CD4-positive, alpha-beta T cell treated with Interferon gamma for 1 hour (primary cell): ENCODE data around the gene ZHX3.
"Not testable (repeated sequence)": the region's sequence is repeated elsewhere in the genome, so short reads cannot be mapped to it uniquely, and the experiment has no call there.

Experiments
- DNase-seq: peaks from one replicate; pipeline ENCODE4 v3.0.0-alpha.2; 2020

The ZHX3 gene

GRCh38 chr20:41248368-41249024 lies 69.0 kb downstream of the ZHX3 start:
- DNase-seq: no peak

DNA sequence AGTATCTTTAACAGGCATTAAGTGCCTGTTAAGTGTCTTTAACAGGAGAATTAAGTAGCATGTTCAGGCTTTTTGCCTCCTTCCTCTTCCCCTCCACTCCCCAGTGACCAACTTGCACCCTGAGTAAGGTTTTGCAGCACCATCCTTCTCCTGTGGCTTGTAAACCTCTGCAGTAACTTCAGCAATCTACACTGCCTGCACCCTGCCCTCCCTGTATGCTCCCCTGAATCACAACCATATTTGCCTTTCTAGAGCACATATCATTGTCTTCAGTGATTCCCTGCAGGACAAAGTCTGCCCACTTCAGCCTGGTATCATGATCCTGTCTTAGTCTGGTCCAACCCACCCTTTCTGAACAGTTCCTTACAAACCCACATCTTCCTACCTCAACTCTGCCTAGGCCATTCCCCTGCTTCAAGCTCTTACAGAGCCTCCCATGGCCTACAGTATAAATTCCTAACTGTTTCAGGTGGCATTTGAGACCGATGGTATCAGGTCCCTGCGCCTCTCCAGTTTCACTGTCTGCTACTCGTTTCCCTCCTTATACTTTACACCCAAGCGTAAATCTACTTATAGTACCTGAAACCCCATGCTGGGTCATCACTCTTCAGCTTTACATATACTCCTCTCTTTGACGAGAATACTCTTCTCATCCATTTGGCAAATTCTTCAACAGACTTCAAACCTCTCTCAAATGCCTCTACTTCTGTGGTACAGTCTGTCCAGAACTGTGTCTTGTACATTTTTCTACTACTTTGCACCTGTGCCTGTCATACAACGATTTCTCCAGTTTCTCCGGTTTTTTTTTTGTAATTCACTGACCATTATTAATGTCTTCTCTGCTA lies 69.8 kb downstream of the ZHX3 start:
- DNase-seq: no peak

- DNase-seq: no peak
Measured at GRCh38 chr20:41245086-41245707, 72.3 kb downstream of the ZHX3 start.

- no peak for DNase-seq
Measured at GRCh38 chr20:41242807-41243206, 74.7 kb downstream of the ZHX3 start.

- DNase-seq: no peak
Measured at GRCh38 chr20:41242352-41242751, 75.2 kb downstream of the ZHX3 start.

DNA sequence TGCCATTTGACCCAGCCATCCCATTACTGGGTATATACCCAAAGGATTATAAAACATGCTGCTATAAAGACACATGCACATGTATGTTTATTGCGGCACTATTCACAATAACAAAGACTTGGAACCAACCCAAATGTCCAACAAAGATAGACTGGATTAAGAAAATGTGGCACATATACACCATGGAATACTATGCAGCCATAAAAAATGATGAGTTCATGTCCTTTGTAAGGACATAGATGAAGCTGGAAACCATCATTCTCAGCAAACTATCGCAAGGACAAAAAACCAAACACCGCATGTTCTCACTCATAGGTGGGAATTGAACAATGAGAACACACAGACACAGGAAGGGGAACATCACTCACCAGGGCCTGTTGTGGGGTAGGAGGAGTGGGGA lies 80.3 kb downstream of the ZHX3 start:
- DNase-seq: not testable (repeated sequence)

DNA sequence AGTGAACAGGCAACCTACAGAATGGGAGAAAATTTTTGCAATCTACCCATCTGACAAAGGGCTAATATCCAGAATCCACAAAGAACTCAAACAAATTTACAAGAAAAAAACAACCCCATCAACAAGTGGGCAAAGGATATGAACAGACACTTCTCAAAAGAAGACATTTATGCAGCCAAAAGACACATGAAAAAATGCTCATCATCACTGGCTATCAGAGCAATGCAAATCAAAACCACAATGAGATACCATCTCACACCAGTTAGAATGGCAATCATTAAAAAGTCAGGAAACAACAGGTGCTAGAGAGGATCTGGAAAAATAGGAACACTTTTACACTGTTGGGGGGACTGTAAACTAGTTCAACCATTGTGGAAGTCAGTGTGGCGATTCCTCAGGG lies 80.7 kb downstream of the ZHX3 start:
- DNase-seq: not testable (repeated sequence)

DNA sequence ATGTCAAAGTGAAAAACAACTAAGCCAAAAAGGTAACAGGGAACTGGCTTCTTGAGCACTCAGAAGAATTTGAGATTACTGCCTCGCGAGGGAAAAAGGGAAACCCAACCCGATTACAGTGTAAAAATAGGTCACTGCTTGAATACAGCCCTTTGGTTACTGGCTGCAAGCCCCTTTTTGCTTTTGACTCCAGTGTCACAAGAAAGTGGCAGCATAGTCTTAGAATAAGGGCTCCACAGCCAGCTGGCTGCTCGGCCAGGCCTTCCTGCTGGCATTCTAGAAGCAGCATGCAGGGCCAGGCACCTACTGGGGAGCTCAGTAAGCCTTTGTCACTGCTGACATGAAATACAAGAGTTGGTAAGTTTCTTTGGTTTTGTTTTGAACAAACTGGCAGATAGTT lies 83.0 kb downstream of the ZHX3 start:
- DNase-seq: no peak

DNA sequence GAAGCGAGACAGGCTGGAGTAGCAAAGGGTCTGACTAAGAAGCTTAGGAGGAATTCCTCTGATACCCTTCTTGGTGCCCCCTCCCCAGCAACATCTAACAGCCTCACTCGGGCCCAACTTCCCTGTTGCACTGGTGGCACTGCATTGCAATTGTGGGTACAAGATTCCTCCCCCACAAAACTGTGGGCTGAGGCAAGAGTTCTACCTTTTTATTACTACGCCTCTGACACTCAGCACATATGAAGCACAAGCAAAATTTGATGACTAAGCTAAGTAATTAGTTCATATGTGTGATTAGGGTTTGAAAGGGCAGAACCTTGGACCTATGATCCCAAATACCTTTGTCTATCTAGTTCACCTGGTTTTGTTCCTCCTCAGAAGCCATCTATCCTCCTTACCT lies 83.5 kb downstream of the ZHX3 start:
- no peak for DNase-seq

- DNase-seq: no peak
Measured at GRCh38 chr20:41232973-41233926, 84.3 kb downstream of the ZHX3 start.

DNA sequence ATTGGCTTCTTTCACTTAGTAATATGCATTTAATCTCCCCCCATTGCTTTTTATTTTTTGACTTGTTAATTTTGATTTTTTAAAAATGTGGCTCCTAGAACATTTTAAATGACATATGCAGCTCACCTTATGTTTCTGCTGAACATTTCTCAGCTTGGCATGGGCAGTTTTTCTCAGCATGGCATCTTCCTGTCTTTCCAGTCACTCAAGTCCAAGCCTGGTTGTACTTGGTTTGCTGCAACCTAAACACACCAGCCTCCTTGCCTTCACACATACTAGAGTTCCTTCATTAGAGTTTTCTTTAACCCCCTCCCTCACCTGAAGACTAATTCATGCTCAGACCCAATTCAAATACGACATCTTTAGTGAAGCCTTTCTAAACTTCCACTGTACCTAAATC lies 86.4 kb downstream of the ZHX3 start:
- DNase-seq: no peak

DNA sequence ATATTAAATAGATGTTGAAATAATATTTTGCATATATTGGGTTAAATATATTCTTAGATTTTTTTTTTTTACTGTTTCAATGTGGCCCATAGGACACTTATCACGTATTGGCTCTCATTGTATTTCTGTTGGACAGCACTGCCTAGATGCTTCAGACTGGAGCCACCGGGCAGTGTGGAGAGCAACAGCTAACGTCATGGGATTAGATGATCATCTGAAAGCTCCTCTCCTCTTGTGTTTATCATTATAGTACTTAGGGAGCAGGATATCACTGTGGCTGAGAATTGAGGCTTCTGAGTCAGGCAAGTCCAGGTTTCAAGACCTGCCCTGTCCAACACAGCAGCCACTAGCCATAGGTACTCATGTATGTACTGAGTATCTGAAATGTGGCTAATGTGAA lies 87.4 kb downstream of the ZHX3 start:
- DNase-seq: no peak

GRCh38 chr20:41229259-41229658 lies 88.3 kb downstream of the ZHX3 start:
- DNase-seq: no peak

DNA sequence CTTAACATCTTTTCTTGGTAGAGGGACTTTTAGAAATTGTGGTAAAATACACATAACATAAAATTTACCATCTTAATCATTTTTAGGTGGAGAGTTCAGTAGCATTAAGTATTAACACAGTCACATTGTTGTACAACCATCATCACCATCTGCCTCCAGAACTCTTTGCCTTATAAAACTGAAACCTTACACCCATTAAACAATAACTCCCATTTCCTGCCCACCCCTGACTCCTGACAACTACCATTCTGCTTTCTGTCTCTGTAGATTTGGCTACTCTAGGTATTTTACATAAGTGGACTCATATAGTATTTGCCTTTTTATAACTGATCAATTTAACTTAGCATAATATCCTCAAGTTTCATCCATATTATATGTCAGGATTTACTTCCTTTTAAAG lies 88.7 kb downstream of the ZHX3 start:
- DNase-seq: no peak

DNA sequence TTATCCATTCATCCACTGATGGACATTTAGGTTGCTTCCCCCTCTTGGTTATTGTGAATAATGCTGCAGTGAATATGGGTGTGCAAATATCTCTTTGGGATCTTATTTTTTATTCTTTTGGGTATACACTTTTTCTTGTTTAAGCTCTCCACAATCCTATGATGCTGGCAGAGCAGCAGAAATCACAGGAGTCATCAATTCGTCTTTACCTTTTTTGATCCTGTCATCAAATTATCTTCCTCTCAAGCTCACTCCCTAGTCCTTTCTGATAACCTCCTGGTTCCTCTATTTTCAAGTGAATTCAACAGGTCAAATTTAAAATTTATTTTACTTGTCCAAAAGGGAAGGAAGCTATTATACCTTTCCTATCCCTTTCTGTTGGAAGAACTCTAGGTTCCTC lies 91.1 kb downstream of the ZHX3 start:
- DNase-seq: no peak

GRCh38 chr20:41225091-41225490 lies 92.4 kb downstream of the ZHX3 start:
- DNase-seq: no peak

DNA sequence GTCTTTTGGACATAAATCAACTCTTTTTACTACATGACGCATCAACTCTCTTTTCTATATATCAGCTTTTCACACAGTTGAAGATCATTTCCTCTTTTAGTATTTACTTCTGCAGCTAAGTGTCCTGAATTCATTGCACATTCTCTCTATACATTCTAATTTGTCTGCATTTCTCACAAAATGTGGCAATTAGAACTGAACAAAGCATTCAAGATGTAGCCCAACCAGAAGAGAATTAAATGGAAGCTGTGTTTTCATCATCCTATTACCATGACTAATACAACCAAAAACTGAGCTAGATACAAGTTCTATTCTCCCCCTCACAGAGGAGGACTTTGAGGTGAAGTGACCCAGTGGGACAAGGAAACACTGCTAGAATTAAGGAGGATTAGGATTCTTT lies 93.2 kb downstream of the ZHX3 start:
- DNase-seq: no peak

DNA sequence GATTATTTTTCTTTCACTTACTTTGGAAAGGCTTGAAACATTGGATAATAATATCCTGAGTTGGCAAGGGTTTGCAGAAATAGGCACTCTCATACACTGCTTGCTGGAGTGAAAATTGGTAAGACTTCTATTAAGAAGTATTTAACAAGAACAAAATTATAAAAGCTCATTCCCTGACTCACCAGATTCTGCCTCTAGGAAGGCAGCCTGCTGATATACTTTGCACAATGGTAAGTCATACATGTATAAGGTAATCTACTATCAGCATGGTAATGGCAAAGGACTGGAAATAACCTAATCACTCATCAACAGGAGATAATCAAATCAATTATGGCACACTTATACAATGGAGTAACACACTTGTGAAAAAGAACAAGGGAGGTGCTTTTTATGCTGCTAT lies 94.4 kb downstream of the ZHX3 start:
- DNase-seq: no peak

DNA sequence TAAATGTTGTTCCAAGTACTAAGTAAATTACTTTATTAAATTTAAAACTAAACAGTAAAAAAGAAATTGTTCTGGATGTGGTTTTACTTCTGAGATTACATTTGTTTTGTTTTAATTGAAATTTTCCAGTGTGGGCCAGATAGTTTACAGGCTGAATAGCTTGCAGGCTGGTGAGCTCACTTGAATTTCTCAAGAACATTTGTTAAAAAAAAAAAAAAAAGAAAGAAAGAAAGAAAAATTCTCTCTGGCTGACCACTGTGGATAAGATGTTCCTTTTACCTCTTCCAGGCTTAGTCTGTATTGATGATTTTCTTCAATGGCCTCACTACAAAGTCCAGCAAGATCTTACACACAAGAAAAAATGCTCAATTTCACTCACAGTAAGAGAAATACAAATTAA lies 94.8 kb downstream of the ZHX3 start:
- DNase-seq: no peak

DNA sequence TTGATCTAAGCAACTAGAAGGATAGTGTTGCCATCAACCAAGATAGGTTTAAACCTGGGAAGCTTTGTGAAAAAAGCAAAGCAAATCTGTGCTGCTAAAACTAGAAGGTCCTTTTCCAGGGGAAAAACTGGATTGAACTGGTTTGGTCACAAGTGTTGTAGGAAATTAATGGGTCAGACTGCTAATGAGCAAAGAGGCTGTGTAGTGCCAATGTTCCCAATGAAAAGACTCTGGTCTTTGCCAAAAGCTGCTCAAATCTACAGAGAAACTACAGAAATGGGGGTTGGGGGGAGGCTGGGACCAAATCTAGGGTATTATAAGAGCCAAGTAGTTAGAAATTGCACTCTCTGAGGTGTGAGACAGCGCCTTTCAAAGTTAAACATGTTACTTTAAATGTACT lies 95.2 kb downstream of the ZHX3 start:
- no peak for DNase-seq

DNA sequence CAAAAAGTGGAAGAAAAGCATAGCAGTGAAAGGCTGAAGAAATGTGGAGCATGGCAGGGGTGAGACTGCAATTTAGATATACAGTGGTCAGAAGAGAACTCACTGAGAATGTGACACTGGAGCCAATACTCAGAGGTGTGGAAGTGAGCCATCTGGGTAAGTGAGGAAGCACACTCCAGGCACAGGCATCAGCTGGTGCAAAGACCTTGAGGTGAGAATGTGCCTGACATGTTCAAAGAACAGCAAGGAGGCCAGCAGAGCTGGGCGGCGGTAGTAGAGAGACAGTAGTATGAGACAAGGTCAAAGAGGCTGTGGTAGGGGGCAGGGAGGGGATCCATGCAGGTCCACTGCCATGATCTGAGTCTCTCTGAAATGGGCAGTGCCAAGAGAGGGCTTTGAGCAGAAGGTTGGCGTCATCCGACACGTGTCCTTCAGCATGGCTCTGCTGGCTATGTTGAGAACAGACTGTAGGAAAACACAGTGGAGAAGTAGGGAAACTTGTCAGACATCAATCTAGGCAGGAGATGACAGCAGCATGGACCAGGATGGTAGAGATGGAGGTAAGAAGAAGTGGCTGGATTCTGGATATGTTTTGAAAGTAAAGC lies 95.8 kb downstream of the ZHX3 start:
- DNase-seq: no peak

DNA sequence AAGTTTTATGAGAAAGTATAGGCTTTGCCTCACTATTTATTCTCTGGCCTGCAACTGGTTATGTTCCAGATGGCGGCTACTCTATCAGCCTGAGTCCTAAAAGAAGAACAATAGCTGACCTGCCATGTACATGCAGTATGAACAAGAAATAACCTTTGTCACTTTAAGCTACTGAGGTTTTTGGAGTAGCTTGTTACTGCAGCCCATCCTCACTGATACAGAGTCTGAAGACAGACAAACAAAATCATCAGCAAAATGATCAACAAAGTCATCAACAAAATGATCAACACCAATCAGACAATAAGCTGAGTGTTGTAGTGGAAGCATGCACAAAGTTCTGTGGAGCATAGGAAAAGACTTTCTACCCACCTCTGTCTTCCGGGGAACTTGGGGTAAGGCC lies 97.7 kb downstream of the ZHX3 start:
- DNase-seq: no peak

DNA sequence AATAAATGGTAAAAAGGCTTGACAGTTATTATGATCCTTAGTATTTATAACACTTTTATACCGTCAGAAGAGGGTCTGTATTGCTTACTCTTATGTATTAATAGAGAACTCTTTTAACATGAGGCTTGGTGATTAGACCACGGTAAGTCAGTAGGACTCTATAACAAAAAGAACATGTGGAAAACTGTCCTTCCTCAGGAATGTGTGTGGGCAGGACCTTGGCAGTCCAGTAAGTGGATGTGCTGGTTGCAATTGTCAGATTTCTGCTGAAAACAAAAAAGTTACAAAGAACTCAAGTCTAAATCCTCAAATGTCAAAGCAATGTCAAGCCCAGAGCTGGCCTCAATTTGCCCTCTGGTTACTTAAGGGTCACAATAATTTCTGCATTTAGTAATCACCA lies 99.1 kb downstream of the ZHX3 start:
- no peak for DNase-seq
